ENCODE measurements around the gene USP32.
A peak's percentile ranks its signal among the peaks of the same experiment; 100 is the strongest.

USP32 gene

DNA sequence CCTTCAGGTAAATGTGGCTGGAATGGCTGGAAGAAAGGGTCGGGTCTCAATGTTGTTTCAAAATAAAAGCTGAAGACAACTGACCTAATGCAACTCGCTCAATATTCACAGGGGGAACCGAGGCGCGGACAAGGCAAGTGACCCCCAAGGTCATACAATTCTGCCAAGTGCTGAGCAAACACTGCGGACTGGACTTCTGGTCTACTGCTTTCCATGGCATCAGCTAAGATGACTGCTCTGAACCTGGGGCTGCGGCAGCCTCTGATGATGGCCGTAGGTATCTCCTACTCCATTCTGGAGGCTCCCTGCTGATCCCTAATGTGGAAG is 220.2 kb downstream of the USP32 start:
- no peak for DNase-seq (ENCODE audit: low read depth)

- no peak for DNase-seq (ENCODE audit: low read depth)
These were observed 220.8 kb downstream of the USP32 start for GRCh38 chr17:60170835-60171752.

GRCh38 chr17:60169921-60170817 is 221.8 kb downstream of the USP32 start:
- DNase-seq (ENCODE audit: low read depth): peak; percentile 5

- DNase-seq (ENCODE audit: low read depth): no peak
These were observed 223.3 kb downstream of the USP32 start for GRCh38 chr17:60168654-60169053.

DNA sequence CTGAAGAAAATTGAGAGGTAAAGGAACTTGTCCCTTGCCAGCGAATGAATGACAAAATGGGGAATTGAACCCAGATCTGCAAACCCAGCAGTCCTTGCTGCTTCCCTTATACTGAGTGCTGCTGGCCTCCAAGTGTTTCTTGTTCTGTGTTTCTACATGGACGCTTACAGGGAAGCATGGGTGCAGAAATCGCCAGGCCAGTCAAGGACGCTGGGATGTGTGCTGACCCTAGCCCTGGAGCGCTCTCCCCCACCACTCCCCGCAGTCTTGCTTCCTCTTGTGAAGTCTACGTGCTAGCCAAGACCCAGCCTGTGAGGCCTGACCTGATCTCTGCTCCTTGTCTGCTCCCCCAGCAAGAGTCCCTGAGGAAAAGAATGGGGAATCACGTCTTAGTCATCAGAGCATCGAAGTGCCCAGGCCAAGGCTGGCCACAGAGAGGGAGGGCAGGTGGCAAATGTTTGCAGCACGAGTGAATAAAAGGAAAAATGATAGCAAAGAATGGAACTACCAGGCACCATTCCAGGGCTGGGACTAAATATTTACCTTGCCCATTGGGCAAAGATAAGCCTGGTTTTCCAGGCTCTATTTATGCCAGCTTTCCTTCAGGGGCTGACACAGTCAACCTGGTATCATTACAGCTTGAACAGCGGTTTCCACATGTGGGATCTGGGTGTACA is 224.7 kb downstream of the USP32 start:
- no peak for DNase-seq (ENCODE audit: low read depth)

- no peak for DNase-seq (ENCODE audit: low read depth)
These were observed 226.0 kb downstream of the USP32 start for GRCh38 chr17:60165971-60166370.

DNA sequence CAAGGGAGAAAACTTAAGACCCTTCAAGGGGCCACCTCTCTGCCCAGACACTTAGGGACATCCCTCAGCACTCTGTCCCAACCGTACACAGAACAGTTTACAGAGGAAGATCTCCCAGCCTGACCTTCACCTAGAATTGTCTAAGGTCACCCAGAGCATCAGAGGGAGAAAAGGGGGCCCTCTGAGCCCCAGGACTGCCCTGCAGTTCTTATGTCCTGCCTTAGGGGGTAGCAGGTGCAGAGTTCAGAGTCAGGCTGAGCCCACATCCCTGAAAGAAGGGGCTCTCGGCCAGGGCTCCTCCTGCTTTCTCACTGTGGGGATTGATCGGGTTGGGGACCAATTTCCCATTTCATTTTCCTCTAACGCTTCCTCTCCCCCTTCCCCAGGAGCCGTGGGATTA is 226.7 kb downstream of the USP32 start:
- no peak for DNase-seq (ENCODE audit: low read depth)

DNA sequence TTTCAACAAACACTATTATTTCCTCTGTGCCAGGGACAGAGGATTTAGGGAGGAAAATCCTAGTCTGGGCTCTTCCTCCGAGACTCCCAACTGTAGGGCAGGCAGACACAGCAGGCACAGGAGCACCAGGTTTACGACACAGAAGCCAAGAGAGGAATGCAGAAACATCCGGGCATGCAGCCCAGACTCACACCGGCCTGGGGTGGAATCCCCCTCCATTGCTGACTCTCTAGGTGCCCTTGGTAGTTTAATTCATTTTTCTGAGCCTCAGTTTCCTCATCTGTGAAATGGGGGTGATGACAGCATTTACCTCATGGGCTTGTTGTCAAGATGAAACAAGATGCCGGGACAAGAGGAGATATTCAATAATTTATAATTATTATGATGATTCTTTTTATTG is 227.2 kb downstream of the USP32 start:
- no peak for DNase-seq (ENCODE audit: low read depth)

GRCh38 chr17:60164164-60164563 is 227.8 kb downstream of the USP32 start:
- no peak for DNase-seq (ENCODE audit: low read depth)

- no peak for DNase-seq (ENCODE audit: low read depth)
These were observed 228.7 kb downstream of the USP32 start for GRCh38 chr17:60163108-60163784.

DNA sequence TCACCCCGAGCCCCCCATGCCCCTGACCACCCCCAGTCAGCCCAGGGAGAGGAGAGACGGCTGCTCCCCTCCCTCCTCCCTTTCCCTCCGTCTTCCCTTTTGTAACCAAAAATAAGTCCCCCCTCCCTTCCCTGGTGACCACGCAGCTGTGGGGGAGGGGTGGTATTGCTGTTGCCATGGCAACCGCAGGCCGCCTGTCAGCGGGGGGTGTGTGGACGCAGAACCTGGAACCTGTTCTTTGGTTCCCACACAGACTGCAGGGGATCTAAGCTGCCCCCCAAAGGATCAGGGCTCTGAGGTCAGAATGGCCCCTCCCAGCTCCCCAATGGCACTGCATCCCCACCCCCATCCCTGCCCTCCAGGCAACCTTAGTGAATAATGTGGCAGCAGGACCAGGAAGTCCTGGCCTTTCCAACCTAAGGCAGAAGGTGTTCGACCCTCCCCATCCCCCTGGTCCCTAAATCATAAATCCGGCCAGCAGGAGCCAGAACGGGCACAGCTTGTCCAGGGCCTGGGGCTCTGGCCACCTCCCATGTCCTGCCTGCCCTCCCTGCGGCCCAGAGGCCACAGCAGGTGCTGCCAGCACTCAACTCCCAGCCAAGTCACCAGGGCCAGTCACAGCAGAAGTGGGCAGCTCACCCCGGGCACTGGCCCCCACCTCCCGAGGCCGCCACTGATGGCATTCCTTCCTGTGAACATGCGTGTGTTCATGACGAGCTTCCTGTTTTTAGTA is 230.2 kb downstream of the USP32 start:
- DNase-seq (ENCODE audit: low read depth): no peak

GRCh38 chr17:60160829-60161501 is 231.0 kb downstream of the USP32 start:
- no peak for DNase-seq (ENCODE audit: low read depth)

DNA sequence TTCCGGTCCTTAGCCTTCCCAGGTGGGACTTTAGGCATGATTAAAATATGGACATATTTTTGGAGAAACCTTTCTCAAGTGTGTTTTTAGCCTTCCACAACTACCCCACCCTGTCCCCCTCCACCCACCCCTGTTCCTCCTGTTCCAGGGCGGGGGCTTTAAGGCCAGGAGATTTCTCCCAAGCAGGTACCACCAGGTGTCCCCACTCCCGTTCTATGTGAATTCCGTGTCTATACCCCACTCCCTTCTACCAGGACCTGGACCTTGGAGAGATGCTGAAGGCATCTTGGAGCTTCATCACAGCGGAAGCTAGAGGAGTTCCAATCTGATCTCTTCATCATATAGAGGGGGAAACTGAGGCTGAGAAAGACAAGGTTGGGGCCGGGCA is 232.5 kb downstream of the USP32 start:
- no peak for DNase-seq (ENCODE audit: low read depth)

GRCh38 chr17:60158751-60159478 is 233.0 kb downstream of the USP32 start:
- DNase-seq (ENCODE audit: low read depth): no peak

DNA sequence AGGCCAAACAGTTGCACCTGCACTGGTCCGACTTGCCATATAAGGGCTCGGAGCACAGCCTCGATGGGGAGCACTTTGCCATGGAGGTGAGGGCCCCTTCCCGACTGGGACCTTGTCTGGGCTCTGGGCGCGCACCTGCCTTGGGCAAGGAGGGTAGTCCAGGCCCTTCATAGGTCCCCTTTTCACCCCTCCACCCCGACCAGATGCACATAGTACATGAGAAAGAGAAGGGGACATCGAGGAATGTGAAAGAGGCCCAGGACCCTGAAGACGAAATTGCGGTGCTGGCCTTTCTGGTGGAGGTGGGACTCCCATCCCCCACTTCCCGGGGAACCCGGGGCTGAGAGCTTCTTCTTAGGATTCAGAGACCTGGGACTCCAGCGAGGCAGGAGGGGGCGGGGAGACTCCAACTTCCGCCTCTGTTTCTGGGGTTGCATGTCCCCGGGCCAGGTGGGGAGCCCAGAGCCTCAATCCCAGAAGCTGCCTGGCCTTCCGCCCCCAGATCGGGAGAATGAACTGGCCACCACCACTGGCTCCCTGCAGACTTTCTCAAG is 234.4 kb downstream of the USP32 start:
- no peak for DNase-seq (ENCODE audit: low read depth)

GRCh38 chr17:60156746-60157145 is 235.2 kb downstream of the USP32 start:
- no peak for DNase-seq (ENCODE audit: low read depth)

- no peak for DNase-seq (ENCODE audit: low read depth)
These were observed 236.1 kb downstream of the USP32 start for GRCh38 chr17:60155815-60156214.

DNA sequence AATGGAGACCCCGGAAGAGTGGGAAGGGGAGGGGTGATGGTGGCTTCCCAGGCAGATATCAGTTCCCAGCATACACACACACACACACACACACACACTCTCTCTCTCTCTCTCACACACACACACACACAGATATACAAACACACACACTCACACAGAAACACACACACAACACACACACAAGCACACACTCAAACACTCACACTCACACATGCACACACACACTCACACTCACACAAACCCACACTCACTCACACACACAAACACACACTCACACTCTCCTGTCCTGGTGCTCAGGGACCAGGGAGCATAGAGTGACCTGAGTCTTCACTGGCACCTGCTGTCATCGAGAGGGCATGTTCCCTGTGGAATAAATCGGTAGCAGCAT is 236.5 kb downstream of the USP32 start:
- DNase-seq (ENCODE audit: low read depth): no peak

DNA sequence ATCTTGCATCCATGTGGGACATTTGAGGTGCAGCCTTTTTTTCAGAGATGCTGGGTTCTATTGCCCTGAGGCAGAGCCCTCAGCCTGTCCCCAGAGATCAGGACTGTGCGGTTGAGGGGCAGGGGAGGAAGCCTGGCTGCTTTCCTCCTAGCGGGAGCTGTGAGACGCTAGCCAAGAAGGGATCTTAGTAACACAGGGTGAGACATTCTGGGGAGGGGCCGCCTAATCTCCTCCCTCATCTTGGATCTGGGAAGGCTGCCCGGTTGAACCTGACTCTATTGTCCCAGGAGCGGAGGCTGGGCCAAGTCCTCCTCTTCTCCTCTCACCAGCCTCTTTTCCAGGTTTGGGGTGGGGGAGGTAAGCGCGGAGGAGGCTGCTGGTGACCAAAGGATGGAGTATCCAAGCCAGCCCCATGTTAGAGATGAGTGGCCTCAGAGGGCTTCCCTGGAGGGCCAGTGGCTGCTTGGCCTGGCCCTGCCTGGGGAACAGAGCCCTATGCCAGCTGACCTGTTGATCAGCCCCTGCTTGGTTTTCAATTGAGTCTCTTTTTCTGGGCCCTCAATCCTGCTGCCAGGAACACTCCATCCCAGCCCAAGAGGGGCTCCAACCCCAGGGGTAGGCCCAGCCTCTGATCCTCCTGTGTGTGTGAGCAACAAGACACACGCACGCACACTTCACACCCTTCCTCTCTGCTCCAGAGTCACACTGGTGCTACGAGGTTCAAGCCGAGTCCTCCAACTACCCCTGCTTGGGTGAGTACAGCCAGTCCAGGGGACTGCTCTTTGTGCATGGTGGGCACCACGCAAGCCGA is 237.1 kb downstream of the USP32 start:
- DNase-seq (ENCODE audit: low read depth): no peak

Measured in stimulated activated CD4-positive, alpha-beta T cell treated with anti-CD3 and anti-CD28 coated beads, Interleukin-2, amount 100 ng/mL, for 4 hours (primary cell).